Right forelimb (tissue), 1 donor: Measurements from ENCODE around the gene TRIP6.
"Not testable (repeated sequence)": the region's sequence is repeated elsewhere in the genome, so short reads cannot be mapped to it uniquely, and the experiment has no call there.

Experiments
- DNase-seq: peaks from one replicate; pipeline ENCODE4 v3.0.0-alpha.2; 2018

The TRIP6 gene

DNA sequence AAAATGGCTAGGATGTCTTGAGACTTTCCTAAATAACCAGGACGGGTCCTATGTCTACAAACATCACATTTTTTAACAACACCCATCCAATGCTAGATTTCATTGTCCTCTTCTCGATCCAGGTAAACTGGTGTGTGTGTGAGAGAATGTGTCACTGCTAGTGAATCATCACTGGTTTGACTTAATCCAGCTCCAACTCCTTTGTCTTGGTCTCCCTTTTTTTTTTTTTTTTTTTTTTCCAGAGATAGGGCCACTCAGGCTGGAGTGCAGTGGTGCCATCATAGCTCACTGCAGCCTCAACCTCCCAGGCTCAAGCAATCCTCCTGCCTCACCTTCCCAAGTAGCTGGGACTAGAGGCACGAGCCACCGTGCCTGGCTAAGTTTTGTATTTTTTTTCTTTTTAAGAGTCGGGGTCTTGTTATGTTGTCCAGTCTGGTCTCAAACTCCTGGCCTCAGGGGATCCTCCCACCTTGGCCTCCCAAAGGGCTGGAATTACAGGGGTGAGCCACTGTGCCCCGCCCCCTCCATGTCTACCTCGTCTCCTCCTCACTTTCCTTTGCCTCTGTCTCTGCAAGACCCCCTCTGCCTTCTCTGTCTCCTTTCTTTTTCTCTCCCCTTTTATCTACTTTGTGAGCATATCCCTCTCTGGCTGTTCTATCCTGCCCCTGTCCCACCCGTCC, 24.5 kb downstream of the TRIP6 start:
- no peak for DNase-seq

DNA sequence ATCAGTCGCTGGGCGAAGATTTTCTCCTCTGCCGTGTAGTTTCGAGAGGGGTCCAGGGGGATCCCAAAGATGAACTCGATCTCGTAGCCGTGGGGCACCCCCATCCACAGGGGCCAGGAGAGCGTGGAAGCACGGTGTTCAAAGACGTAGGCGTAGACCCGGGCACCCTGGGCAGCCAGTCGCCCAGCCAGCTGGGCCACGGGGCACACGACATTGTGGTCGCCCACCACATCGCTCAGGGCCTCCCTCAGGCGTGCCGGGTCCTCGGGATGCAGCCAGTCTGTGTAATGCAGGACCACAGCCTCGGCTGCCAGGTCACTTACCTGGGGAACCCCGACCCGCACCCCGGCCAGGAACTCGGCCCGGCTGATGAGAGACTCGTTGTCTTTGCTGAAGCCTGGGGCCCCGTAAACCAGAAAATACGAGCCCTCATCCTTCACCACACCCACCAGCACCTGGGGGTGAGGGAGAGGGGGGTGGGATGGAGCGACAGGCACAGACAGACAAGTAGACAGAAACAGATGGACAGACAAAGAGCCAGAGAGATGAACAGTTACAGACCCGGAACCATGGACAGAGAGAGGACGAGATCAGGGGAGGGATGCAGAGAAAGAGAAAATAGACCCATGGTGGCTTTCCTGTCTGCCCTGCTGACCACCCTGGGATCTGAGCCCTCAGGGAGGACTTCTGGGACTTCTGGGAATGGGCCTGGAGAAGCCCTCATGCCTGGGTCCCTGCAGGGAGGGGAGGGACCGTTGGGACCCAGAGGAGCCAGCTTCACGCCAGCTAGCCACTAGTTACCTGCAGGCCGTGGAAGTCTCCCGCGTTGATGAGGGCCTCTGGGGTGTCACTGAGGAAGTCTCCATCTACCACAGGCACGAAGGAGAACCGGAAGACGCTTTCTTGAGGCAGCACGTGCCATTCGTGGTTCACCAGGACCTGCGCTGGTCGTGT, 25.5 kb downstream of the TRIP6 start:
- DNase-seq: no peak

DNA sequence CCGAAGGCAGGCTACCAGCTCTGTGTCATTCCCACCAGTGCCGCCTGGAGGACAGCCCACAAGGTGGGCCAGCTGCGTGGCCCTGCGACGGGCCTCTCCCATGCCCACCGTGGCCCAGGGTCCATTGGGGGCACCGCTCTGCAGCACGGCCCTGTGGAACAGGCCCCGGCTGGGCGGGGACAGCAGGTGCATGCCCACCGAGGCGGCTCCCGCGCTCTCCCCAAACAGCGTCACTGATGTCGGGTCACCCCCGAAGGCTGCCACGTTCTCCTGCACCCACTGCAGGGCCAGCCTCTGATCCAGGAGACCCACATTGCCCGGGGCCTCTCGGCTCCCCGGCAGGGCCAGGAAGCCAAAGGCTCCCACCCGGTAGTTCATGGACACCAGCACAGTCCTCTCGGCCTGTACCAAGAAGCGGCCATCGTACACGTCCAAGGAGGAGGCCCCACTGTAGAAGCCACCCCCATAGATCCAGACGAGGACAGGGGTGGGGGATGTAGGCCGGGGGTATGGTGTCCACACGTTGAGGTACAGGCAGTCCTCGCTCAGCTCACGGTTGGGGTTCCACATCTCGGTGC, 26.2 kb downstream of the TRIP6 start:
- DNase-seq: no peak

DNA sequence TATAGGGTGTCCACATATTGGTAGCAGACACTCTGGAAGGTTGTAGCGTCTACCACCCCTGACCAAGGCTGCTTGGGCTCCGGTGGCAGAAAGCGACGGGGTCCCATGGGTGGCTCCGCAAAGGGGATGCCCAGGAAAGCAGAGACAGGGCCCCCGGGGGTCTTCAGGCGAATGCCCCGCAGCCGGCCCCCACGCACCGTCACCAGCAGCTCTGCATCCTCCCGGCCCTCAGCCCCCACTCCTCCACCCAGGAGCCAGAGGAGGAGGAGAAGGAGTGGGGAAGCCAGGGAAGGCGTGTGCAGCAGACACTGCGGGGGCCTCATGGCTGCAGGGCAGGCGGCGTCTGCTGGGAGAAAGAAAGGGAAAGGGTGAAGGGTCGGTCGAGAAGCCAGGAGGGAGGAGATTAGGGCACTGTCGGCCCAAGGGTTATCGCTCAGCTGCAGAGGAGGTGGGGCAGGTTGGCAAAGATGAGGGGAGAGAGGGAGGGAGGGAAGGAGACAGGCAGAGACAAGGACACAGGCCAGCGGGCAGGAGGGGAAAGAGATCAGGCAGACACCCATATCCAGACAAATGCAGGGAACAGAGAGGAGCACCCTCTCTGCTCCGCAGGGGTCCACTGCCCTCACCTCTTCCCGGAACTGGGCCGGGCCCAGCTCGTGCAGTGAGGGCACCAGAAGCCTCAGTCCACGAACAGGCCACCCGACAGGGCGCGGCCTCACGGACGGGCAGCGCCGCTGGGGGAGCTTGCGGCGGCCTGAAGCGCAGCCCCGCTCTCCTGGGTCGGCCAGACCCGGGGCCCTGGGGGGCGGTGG, 26.9 kb downstream of the TRIP6 start:
- DNase-seq: no peak

DNA sequence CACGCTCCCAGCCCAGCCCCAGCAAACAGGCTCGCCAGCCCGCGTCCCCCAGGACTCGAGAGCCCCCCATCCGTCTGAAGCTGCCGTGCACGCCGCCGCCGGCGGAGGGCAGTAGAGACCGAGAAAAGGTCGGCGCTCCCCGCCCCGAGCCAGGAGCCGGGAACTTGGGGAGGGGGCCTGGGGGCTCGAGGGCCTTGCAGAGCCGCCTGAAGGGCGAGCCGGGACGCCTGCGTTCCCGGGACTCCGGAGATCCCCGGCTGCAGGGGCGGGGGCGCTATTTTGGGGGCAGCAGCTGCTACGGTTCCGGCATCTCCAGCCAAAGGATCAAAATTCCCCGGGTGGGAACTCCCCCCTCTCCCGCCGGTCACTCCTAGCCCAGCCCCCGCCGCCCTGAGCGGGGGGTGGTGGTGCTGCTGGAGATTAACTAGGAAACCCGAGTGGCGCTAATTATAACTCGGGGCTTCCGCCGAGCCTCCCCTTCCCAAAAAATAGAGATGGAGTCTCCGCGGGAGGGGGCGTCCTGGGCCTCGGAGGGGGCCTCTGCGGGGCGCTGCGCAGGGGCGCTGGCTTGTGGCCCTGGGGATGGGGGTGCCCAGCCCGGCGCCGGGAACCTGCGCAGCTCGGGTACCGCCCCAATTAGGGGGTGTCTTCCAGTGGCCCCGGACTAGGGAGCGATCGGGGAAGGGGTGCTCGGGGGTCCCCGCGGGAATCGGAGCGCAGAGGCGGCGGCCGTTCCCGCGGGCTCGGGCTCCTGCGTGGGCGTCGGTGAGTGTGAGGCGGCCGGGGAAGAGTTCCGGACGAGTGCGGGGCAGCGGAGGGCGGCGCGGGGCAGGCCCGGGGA, 27.9 kb downstream of the TRIP6 start:
- peak; percentile 84 for DNase-seq

DNA sequence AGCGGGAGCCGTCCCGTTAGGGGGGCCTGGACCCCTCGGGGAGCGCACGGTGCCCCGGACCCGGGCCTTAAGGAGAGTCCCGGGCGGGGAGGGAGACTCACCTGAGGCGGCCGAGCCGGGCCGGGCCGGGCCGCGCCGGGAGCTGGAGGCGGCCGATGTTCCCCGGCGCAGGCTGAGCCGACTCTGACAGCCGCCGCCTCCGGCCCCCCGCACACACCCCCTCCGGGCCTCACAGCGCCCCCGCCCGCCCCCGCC, 28.4 kb downstream of the TRIP6 start, which contains the start of gene ACHE:
Gene ACHE (minus strand): TSS at position 188 of the 255 bp plus-strand sequence. CDS start 1,656 bp downstream, outside the sequence.
- no peak for DNase-seq

DNA sequence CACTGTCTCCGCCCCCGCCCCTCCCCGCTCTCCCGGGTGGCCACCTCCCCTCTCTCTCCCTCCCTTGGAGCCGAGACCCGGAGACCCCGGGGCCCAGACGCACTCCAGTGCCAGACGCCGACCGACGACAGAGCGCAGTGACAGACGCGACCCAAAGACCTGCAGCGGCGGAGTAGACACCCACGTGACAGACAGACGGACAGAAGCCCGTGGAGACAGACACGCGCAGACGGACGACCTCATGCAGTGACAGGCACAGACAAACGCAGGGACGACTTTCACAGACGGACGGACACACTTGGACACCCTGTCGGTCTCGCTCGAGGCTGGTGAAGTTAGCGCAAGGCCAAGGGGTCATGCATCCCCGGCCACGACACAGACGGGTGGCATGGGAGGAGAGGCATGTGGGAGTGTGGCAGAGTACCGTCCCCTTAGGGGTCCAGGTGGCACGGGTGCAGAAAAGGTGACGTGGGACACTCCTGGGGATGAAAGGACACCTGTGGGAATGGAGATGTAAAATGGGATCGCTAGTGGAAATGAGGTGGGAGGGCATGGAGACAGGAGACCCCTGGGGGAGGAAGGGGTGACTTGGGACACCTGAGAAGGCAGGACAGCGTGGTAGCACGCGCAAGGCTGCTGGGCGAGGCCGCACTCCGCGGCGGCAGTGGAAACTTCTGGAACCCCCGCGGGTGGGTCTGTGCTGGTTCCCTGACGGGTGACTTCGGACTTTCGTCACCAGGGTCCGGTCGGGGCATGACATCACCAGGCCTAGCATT, 29.0 kb downstream of the TRIP6 start:
- DNase-seq: no peak

DNA sequence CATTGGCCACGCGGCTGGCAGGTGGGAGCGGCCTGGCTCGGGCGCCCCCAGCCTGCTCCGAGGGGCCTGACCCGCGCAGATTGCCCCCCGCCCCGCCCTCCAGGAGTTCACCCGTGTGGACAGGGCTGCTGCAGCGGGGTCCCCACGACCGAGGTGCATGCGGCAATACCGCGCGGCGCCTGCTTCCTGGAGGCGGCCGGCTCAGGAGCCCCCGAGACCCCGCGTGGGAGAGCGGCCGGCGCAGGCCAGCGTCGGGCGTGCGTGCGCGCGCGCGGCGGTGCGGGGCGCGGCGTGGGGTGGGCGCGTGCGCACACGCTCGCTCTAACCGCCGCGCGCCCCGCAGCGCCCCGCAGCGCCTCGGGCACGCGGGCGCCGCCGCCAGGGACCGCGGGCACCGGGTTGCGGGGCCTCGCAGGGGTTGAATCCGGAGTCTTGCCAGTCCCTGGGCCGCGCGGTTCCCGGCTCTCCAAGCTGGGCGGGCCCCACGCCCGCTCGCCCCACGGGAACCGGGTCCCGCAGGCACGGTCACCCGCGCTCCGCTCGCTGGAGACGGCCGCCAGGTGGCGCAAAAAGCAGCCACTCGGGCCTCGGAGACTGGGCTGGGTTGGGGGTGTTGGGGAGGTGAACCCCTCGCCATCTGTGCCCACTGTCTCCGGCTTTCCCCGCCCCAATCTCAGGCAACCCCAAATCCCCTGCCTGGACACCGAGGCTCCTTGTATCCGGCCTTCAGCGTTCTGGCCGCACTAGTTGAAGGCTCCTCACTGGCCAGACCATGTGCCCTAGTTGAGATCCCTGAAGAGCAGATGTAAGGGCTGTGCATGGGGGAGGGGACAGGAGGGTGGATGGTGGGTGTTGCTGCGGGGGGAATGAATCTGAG, 29.8 kb downstream of the TRIP6 start:
- peak; percentile 68 for DNase-seq

DNA sequence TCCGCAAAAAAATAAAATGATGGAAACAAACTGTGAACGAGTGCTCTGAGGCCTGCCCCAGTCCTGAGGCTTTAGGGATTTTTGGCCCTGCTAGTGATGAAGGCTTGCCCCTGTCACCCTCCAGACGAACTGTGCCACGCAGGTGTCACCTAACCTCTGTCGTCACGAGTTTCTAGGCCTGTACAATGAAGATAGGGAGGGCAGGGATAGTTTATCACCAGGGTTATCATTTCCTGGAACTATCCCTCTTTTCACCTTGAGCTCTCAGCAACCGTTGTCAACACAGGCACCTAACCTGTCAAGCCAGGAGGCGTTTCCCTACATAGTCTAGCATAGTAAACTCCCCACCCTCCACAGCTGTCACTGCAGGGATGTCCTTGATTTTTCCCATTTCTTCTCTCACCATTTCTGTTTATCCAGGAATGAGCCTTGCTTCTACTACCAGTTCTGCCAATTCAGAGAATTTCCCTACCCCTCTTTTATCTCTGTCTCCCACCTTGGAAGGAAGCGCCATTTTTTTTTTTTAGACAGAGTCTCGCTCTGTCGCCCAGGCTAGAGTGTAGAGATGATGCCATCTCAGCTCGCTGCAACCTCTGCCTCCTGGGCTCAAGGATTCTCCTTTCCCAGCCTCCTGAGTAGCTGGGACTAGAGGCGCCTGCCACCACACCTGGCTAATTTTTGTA, 30.7 kb downstream of the TRIP6 start:
- DNase-seq: peak; percentile 3

DNA sequence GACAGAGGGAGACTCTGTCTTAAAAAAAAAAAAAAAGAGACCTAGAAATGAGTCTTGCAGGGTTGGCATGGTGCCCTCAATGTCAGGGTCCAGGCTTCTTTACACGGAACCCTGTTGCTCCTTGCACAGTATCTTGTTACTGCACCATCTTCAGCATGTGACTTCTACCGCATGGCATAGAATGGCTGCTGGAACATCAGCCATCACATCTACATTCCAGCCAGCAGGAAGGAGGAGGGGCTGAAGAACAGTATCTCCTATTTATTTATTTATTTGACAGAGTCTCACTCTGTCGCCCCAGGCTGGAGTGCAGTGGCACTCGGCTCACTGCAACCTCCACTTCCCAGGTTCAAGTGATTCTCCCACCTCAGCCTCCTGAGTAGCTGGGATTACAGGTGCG, 32.2 kb downstream of the TRIP6 start:
- peak; percentile 2 for DNase-seq

DNA sequence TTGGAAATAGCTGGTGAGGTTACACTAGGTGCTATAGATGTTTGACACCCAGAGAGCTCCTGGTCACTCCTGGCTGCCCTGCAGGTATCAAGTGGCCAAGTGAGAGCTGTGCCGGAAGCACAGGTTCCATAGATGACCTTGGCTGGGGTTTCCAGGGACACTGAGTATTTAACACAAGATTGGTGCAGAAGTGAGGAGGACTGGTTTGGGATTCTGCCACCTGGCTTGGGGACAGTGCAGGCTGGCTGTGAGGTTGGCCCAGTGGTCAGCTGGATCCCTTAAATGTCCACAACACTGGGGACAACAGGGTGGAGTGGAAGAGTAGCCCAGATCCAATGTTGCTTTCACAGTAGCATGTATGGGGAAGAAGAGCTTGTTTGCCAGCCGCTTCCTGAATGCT, 33.8 kb downstream of the TRIP6 start:
- no peak for DNase-seq

DNA sequence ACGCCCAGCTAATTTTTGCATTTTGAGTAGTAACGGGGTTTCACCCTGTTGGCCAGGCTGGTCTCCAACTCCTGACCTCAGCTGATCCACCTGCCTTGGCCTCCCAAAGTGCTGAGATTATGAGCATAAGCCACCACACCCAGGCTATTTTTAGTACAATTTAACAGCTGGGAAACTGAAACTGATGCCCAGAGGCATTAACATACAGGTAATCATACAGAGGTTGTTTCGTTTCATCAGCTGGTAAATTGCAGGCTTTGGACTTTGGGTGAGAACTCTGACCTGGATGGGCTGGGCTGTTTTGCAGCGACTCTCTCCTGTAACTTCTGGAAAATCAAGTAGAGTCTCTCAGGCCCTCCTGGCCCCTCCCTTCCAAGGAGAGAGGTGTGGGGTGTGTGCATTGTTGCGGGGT, 34.7 kb downstream of the TRIP6 start:
- DNase-seq: no peak

DNA sequence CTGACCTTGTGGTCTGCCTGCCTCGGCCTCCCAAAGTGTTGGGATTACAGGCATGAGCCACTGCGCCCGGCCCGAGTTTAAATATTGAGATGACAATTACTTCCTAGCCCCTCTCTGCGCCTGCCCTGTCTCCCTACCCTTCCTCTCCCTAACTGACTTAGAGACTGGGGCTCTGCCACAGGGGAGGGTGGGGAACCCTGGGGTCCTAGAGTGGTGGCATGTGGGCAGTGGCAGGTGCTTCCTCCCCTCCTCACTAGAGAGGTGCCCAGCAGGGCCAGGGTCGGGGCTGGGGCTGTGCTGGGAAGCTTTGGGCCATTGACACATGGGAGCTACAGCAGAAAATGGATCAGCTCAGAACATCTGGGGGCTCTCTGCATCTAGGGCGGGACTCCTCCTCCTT, 35.5 kb downstream of the TRIP6 start:
- DNase-seq: no peak

DNA sequence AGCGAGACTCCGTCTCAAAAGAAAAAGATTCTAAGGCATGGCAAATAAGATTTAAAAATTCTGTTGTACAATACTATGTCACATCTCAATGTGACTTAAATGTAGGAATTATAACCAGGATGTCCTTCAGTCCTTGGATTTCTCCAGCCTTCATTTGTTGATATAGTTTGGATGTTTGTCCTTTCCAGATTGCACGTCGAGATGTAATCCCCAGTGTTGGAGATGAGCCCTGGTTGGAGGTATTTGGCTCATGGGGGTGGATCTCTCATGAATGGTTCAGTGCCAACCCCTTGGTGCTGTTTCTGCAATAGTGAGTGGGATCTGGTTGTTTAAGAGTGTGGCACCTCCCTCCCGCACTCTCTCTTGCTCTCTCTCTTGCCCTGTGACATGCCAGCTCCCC, 41.3 kb downstream of the TRIP6 start:
- DNase-seq: no peak

DNA sequence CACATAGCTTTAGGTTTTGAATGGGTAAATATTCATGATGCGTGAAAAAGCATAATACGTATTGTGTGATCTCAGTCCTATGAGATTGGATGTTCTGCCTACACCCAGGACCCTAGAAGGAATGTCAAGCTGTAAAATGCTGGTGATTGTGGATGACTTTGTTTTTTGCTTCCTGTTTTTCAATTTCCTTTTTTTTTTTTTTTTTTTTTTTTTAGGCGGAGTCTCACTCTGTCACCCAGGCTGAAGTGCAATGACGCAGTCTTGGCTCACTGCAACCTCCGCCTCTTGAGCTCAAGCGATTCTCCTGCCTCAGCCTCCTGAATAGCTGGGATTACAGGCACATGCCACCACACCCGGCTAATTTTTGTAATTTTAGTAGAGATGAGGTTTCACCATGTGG, 43.3 kb downstream of the TRIP6 start:
- DNase-seq: not testable (repeated sequence)

DNA sequence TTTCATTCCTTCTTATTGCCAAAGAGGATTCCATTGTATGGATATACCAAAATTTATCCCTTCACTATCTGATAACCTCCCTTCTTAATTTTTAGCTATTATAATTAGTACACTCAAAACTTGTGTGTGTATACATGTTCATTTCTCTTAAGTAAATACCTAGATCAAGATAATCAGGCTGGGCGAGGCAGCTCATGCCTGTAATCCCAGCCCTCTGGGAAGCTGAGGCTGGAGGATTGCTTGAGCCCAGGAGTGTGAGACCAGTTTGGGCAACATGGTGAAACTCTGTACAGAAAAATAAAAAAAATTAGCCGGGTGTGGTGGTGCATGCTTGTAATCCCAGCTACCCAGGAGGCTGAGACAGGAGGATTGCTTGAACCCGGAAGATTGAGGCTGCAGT, 44.3 kb downstream of the TRIP6 start:
- DNase-seq: no peak

DNA sequence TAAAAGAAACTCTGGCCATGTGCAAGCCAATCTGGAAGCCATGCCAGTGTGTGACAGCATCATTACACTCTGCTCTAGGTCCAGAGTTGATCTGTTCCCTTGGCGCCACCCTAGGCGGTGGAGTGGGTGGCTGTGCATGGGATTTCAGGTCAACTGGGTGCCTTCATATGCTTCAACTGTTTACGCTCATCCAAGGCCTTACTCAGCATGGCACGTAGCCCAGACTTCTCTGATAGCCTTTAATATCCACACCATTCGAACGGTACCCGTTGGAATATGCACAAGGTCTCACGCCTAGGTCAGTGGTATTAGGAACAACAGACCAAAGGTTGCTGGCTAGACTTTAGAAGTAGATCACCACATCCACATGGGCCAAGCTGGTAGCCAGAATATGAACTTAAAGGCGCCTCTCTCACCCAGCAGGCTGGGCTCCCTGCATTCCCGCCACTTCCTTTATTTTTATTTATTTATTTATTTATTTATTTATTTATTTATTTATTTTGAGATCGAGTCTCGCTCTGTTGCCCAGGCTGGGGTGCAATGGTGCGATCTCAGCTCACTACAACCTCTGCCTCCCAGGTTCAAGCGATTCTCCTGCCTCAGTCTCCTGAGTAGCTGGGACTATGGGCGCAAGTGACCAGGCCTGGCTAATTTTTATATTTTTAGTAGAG, 47.2 kb downstream of the TRIP6 start:
- no peak for DNase-seq

DNA sequence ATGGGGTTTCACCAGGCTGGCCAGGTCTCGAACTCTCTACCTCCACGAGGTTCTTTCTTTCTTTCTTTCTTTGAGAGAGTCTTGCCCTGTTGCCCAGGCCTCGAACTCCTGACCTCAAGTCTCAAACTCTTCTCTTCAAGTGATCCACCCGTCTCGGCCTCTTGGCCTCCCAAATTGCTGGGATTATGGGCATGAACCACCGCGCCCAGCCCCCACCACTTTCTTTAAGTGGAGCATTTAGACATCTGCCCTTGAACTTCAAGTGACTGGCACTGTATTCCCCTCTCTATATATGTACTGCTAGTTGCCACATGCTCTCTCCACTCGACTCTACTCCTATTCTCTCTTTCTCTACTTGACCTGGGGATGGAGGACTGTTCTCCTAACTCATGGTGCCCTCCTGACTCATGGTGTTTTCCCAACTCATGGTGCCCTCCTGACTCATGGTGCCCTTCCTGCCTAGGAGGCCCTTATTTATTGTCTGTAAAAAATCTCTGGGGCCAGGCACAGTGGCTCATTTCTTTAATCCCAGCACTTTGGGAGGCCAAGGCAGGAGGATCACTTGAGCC, 47.8 kb downstream of the TRIP6 start:
- DNase-seq: no peak

DNA sequence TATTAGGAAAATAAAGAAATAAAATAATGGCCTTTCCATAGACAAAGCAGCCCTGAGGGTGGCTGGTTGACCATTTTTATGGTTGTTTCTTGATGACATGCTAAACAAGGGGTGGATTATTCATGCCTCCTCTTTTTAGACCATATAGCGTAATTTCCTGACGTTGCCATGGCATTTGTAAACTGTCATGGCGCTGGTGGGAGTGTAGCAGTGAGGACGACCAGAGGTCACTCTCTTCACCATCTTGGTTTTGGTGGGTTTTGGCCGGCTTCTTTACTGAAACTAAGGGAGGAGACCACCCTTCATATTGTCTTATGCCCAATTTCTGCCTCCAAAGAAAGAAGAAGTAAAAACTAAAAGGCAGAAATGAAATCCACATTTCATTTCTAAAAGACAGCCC, 52.1 kb downstream of the TRIP6 start:
- DNase-seq: not testable (repeated sequence)
